Measurements from ENCODE around the gene ZNF227. TPM values are rescaled to one million over a fixed set of nuclear protein-coding genes. Genes with fewer than 3 reads are reported as not detected.

The ZNF227 gene
- polyA plus RNA-seq (2013, experiment 1 of 2): 7.2 TPM
- 6.2 TPM for polyA plus RNA-seq (2013, experiment 2 of 2)

DNA sequence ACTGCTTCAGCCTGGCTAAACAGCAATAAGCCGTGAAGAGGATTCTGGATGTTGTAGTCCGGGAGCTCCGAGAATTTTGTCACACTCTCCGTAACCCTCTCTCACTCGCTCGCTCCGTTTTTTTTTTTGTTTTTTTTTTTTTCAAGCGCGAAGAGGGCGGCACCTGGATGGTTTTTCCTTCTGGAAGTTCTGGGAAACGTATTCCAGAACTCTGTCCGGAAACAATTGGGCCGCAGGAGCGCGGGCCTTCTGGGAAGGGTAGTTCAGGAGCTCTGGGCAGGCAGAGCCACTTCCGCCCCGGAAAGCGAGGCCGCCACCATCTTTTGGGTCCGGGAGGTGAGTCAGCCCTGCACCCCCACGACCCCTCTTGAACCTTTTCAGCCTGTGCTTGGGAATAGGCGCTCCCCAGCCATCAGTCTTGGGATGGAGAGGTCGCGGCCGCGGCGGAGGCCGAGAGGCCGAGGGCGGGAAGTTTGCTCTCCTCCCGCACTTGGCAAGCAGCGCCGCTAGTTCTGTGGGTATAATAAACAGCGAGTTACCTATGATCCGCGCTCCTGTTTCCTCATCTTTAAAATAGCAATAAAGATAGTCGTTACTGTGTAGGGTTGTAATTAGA, at the start of gene ZNF227:
Gene ZNF227, plus strand, starts transcription at position 283 of the 616 bp plus-strand sequence. CDS start 5,261 bp downstream, outside the sequence.
- Histone ChIP-seq H2AK5ac (ENCODE audit: low read length, severe bottlenecking) (no peak within 1 kb of the TSS), H3K4ac (ENCODE audit: low read depth in 1 of 2, low read length in 2 of 2) (peak within 1 kb of the TSS in 1 of 2 experiments; percentile 39), H2BK5ac (ENCODE audit: low read depth, low read length, poor library complexity, severe bottlenecking) (no peak within 1 kb of the TSS), H4K91ac (ENCODE audit: low read length) (no peak within 1 kb of the TSS), H3K9ac (ENCODE audit: low read length) (peak within 1 kb of the TSS; percentile 93), H3K27ac (ENCODE audit: low read length, poor library complexity, severe bottlenecking) (peak within 1 kb of the TSS; percentile 82), H4K8ac (ENCODE audit: low read length) (peak within 1 kb of the TSS; percentile 95), H2BK15ac (ENCODE audit: low read depth, poor library complexity, severe bottlenecking) (peak within 1 kb of the TSS; percentile 77), H3K14ac (ENCODE audit: low read length in 2 of 2) (no peak within 1 kb of the TSS), H3K18ac (ENCODE audit: low read depth in 1 of 2, low read length in 2 of 2) (peak within 1 kb of the TSS; percentile 86 to 93), H2BK120ac (ENCODE audit: low read depth, low read length) (no peak within 1 kb of the TSS), H2AFZ (ENCODE audit: low read depth, low read length) (peak within 1 kb of the TSS; percentile 89), H3K4me2 (ENCODE audit: low read length, poor library complexity, severe bottlenecking) (peak within 1 kb of the TSS; percentile 79), H3K4me1 (ENCODE audit: control insufficient read depth, insufficient read depth, low read depth, low read length) (no peaks in the 10 kb centered on the region), H3K4me3 (ENCODE audit: insufficient read depth in 1 of 2, low read depth in 1 of 2, low read length in 2 of 2) (peak within 1 kb of the TSS; percentile 94 to 95), H2BK12ac (ENCODE audit: low read length in 2 of 2) (no peak within 1 kb of the TSS), H3K27me3 (ENCODE audit: control insufficient read depth in 1 of 2, insufficient read depth in 1 of 2, low read length in 2 of 2) (no peaks in the 10 kb centered on the region), H3K36me3 (ENCODE audit: control insufficient read depth in 1 of 2, insufficient read depth in 2 of 2, low read depth in 1 of 2, low read length in 2 of 2) (peaks cover 10 to 24% of the 10 kb centered on the region in 2 experiments), H3K9me3 (ENCODE audit: control insufficient read depth, low read length) (peaks cover 2% of the 10 kb centered on the region), H3K23ac (ENCODE audit: low read length in 2 of 2) (peak within 1 kb of the TSS in 1 of 2 experiments; percentile 77), H3K79me1 (replicated peaks; ENCODE audit: low read length, poor library complexity, severe bottlenecking) (peaks cover 13% of the 10 kb centered on the region)
- WGBS: under 1% methylated on average over 31 of the region's 37 CpGs
- peak; percentile 97 for DNase-seq

DNA sequence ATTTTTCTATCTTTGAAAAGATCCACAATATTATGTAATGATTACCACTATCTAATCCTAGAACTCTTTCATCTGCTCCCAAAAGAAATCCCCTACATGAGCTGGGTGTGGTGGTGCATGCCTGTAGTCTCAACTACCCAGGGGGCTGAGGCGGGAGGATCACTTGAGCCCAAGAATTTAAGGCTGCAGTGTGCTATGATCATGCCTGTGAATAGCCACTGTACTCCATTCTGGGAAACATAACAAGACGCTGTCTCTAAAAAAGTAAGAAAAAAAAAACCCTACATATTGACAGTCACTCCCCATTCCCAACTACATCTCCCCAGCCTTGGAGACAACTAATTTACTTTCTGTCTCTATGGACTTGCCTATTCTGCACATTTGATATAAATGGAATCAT, 48.5 kb upstream of the ZNF227 start:
- no peak overlapping the region for H3K27ac ChIP-seq (ENCODE audit: low read length, poor library complexity, severe bottlenecking)
- 100% methylated on average over 2 of the region's 2 CpGs for WGBS
- H3K36me3 ChIP-seq (ENCODE audit: control insufficient read depth in 1 of 2, insufficient read depth in 2 of 2, low read depth in 1 of 2, low read length in 2 of 2): peaks cover 9 to 25% of the 10 kb centered on the region in 2 experiments
- no peak overlapping the region for H3K4me3 ChIP-seq (ENCODE audit: insufficient read depth in 1 of 2, low read depth in 1 of 2, low read length in 2 of 2)
- no peaks in the 10 kb centered on the region for H3K27me3 ChIP-seq (ENCODE audit: control insufficient read depth in 1 of 2, insufficient read depth in 1 of 2, low read length in 2 of 2)
- DNase-seq: no peak
- no peak overlapping the region for H2BK120ac ChIP-seq (ENCODE audit: low read depth, low read length)
- H2BK15ac ChIP-seq (ENCODE audit: low read depth, poor library complexity, severe bottlenecking): no peak overlapping the region
- H3K4ac ChIP-seq (ENCODE audit: low read depth in 1 of 2, low read length in 2 of 2): no peak overlapping the region
- no peak overlapping the region for H3K23ac ChIP-seq (ENCODE audit: low read length in 2 of 2)
- no peak overlapping the region for H2AFZ ChIP-seq (ENCODE audit: low read depth, low read length)
- H3K9ac ChIP-seq (ENCODE audit: low read length): no peak overlapping the region
- H4K91ac ChIP-seq (ENCODE audit: low read length): no peak overlapping the region
- no peak overlapping the region for H3K4me2 ChIP-seq (ENCODE audit: low read length, poor library complexity, severe bottlenecking)
- H3K9me3 ChIP-seq (ENCODE audit: control insufficient read depth, low read length): peaks cover 27% of the 10 kb centered on the region
- H4K8ac ChIP-seq (ENCODE audit: low read length): no peak overlapping the region
- H3K18ac ChIP-seq (ENCODE audit: low read depth in 1 of 2, low read length in 2 of 2): no peak overlapping the region
- H3K79me1 ChIP-seq (replicated peaks; ENCODE audit: low read length, poor library complexity, severe bottlenecking): peaks cover 9% of the 10 kb centered on the region
- H2AK5ac ChIP-seq (ENCODE audit: low read length, severe bottlenecking): no peak overlapping the region
- no peak overlapping the region for H2BK5ac ChIP-seq (ENCODE audit: low read depth, low read length, poor library complexity, severe bottlenecking)
- no peak overlapping the region for H2BK12ac ChIP-seq (ENCODE audit: low read length in 2 of 2)
- H3K4me1 ChIP-seq (ENCODE audit: control insufficient read depth, insufficient read depth, low read depth, low read length): peaks cover 1% of the 10 kb centered on the region
- no peak overlapping the region for H3K14ac ChIP-seq (ENCODE audit: low read length in 2 of 2)

DNA sequence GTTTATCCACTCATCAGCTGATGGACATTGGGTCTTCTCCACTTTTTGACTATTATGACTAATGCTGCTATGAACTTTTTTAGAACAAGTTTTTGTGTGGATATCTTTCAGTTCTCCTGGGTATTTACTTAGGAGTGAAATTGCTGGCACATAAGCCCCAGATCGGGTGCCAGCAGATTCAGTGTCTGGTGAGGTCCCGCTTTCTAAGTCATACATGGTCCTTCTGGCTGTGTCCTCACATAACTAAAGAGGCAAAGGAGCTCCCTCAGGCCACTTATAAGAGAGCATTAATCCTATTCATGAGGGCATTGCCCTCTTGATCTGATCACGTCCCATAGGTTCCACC, 48.0 kb upstream of the ZNF227 start:
- Histone ChIP-seq H3K14ac (ENCODE audit: low read length in 2 of 2) (no peak overlapping the region), H3K9me3 (ENCODE audit: control insufficient read depth, low read length) (peaks cover 26% of the 10 kb centered on the region), H3K27me3 (ENCODE audit: control insufficient read depth in 1 of 2, insufficient read depth in 1 of 2, low read length in 2 of 2) (no peaks in the 10 kb centered on the region), H3K18ac (ENCODE audit: low read depth in 1 of 2, low read length in 2 of 2) (peak overlapping the region in 1 of 2 experiments; percentile 33), H2BK15ac (ENCODE audit: low read depth, poor library complexity, severe bottlenecking) (no peak overlapping the region), H4K91ac (ENCODE audit: low read length) (no peak overlapping the region), H2BK120ac (ENCODE audit: low read depth, low read length) (no peak overlapping the region), H3K4ac (ENCODE audit: low read depth in 1 of 2, low read length in 2 of 2) (peak overlapping the region in 1 of 2 experiments; percentile 32), H3K23ac (ENCODE audit: low read length in 2 of 2) (no peak overlapping the region), H2BK12ac (ENCODE audit: low read length in 2 of 2) (no peak overlapping the region), H3K4me2 (ENCODE audit: low read length, poor library complexity, severe bottlenecking) (peak overlapping the region; percentile 52), H2AFZ (ENCODE audit: low read depth, low read length) (peak overlapping the region; percentile 46), H3K4me1 (ENCODE audit: control insufficient read depth, insufficient read depth, low read depth, low read length) (peaks cover 1% of the 10 kb centered on the region), H3K27ac (ENCODE audit: low read length, poor library complexity, severe bottlenecking) (peak overlapping the region; percentile 87), H2BK5ac (ENCODE audit: low read depth, low read length, poor library complexity, severe bottlenecking) (no peak overlapping the region), H3K36me3 (ENCODE audit: control insufficient read depth in 1 of 2, insufficient read depth in 2 of 2, low read depth in 1 of 2, low read length in 2 of 2) (peaks cover 13 to 30% of the 10 kb centered on the region in 2 experiments), H4K8ac (ENCODE audit: low read length) (peak overlapping the region; percentile 99), H3K4me3 (ENCODE audit: insufficient read depth in 1 of 2, low read depth in 1 of 2, low read length in 2 of 2) (peak overlapping the region in 1 of 2 experiments; percentile 89), H2AK5ac (ENCODE audit: low read length, severe bottlenecking) (no peak overlapping the region), H3K9ac (ENCODE audit: low read length) (peak overlapping the region; percentile 96), H3K79me1 (replicated peaks; ENCODE audit: low read length, poor library complexity, severe bottlenecking) (peaks cover 13% of the 10 kb centered on the region)
- 100% methylated on average over 2 of the region's 3 CpGs for WGBS
- no peak for DNase-seq

DNA sequence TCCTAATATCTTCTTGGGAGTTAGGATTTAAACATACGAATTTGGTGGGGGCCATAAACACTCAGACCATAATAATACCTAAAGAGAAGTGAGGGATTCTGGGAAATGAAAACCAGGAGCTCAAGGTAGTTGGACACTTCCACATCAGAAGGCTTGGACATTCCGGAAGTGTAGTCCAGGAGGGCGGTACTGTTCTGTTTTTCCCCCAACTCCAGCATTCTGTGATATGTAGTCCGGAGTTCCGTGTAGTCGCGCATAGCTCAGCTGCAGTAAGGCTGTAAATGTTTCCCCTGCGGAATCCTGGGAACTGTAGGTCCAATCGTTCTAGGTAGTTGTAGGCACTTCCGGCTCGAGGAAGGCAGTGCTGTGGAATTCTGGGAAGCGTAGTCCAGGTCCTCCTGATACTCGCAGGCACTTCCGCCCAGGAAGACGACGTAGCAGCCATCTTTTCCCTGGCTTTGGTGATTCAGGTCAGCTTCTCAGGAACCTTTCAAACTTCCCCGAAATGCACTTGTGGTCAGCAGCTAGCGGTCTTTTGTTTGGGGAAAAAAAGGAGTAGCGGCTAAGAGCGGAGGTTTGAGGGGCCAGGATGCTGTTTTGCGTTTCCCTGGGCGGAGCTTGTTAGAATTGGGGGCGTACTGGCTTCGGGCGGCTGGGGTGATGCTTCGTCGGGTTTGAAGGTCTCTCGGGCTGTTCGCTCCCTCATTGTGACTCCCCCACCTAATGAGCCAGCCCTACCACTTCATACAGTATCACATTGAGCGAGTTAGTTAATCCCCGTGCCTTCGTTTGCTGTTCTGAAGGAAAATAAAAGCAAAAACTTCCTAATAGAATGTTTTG, 47.4 kb upstream of the ZNF227 start, which contains the start of gene ZNF226:
Gene ZNF226, plus strand, starts transcription at position 428 of the 840 bp plus-strand sequence. CDS start 4,981 bp downstream, outside the sequence.
- Histone ChIP-seq H4K8ac (ENCODE audit: low read length) (peak within 1 kb of the TSS; percentile 99), H2BK5ac (ENCODE audit: low read depth, low read length, poor library complexity, severe bottlenecking) (no peak within 1 kb of the TSS), H3K4me3 (ENCODE audit: insufficient read depth in 1 of 2, low read depth in 1 of 2, low read length in 2 of 2) (peak within 1 kb of the TSS; percentile 68 to 89), H3K18ac (ENCODE audit: low read depth in 1 of 2, low read length in 2 of 2) (peak within 1 kb of the TSS; percentile 70 to 95), H2AK5ac (ENCODE audit: low read length, severe bottlenecking) (no peak within 1 kb of the TSS), H3K79me1 (replicated peaks; ENCODE audit: low read length, poor library complexity, severe bottlenecking) (peaks cover 18% of the 10 kb centered on the region), H3K23ac (ENCODE audit: low read length in 2 of 2) (no peak within 1 kb of the TSS), H2AFZ (ENCODE audit: low read depth, low read length) (peak within 1 kb of the TSS; percentile 46), H3K9ac (ENCODE audit: low read length) (peak within 1 kb of the TSS; percentile 96), H3K14ac (ENCODE audit: low read length in 2 of 2) (no peak within 1 kb of the TSS), H3K4ac (ENCODE audit: low read depth in 1 of 2, low read length in 2 of 2) (peak within 1 kb of the TSS; percentile 32 to 80), H2BK120ac (ENCODE audit: low read depth, low read length) (peak within 1 kb of the TSS; percentile 56), H4K91ac (ENCODE audit: low read length) (no peak within 1 kb of the TSS), H3K36me3 (ENCODE audit: control insufficient read depth in 1 of 2, insufficient read depth in 2 of 2, low read depth in 1 of 2, low read length in 2 of 2) (peaks cover 17 to 36% of the 10 kb centered on the region in 2 experiments), H2BK12ac (ENCODE audit: low read length in 2 of 2) (no peak within 1 kb of the TSS), H3K4me1 (ENCODE audit: control insufficient read depth, insufficient read depth, low read depth, low read length) (peaks cover 1% of the 10 kb centered on the region), H3K27me3 (ENCODE audit: control insufficient read depth in 1 of 2, insufficient read depth in 1 of 2, low read length in 2 of 2) (no peaks in the 10 kb centered on the region), H2BK15ac (ENCODE audit: low read depth, poor library complexity, severe bottlenecking) (peak within 1 kb of the TSS; percentile 98), H3K9me3 (ENCODE audit: control insufficient read depth, low read length) (peaks cover 30% of the 10 kb centered on the region), H3K27ac (ENCODE audit: low read length, poor library complexity, severe bottlenecking) (peak within 1 kb of the TSS; percentile 95), H3K4me2 (ENCODE audit: low read length, poor library complexity, severe bottlenecking) (peak within 1 kb of the TSS; percentile 58)
- WGBS: 1% methylated on average over 22 of the region's 32 CpGs
- peak; percentile 99 for DNase-seq

Measured in mesenchymal stem cell (in vitro differentiated cells and primary cell).